Stimulated activated CD8-positive, alpha-beta memory T cell treated with anti-CD3 and anti-CD28 coated beads, Interleukin-7, amount 100 ng/mL, for 24 hours (primary cell): ENCODE data around the gene CEP295NL.
"Not testable (repeated sequence)": the region's sequence is repeated elsewhere in the genome, so short reads cannot be mapped to it uniquely, and the experiment has no call there.

Experiments
- DNase-seq: peaks from one replicate; pipeline ENCODE4 v3.0.0-alpha.2; 2020; ENCODE audit warnings: low read depth

The CEP295NL gene

DNA sequence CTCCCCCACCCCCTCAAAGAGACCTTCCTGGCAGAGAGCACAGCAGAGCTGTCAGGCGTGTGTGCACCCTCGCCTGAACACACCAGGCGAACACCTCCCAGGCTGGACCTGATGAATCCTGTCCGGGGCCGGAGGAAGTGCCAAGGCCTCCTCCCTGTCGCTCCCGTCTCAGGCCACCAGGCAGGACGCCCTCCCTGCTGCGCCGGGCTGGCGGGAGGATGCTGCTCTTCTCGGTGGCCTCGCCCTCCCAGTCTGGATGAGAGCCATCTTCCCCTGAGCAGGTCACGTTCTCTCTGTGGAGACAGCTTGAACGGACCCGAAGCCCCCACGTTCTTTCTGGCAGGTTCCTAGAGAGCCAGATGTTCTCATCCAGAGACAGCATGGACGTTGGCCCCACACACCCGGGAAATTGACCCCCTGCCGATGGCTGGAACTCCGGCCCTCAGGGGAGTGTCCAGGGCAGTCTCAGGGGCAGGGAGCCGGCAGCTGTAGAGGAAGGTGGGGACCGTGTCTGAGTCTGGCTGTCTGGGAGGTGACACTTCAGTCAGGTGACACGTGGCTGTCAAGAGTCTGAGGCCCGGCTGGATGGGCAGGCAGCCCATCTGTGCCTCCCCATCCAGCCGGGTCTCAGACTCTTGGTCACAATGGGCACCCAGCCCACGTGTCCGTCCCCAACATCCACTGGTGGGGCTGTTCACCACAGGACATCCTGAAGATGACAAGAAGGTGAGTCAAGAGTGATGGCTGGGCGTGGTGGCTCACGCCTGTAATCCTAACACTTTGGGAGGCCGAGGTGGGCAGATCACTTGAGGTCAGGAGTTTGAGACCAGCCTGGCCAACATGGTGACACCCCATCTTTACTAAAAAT is 27.1 kb upstream of the CEP295NL start:
- DNase-seq, result no peak

DNA sequence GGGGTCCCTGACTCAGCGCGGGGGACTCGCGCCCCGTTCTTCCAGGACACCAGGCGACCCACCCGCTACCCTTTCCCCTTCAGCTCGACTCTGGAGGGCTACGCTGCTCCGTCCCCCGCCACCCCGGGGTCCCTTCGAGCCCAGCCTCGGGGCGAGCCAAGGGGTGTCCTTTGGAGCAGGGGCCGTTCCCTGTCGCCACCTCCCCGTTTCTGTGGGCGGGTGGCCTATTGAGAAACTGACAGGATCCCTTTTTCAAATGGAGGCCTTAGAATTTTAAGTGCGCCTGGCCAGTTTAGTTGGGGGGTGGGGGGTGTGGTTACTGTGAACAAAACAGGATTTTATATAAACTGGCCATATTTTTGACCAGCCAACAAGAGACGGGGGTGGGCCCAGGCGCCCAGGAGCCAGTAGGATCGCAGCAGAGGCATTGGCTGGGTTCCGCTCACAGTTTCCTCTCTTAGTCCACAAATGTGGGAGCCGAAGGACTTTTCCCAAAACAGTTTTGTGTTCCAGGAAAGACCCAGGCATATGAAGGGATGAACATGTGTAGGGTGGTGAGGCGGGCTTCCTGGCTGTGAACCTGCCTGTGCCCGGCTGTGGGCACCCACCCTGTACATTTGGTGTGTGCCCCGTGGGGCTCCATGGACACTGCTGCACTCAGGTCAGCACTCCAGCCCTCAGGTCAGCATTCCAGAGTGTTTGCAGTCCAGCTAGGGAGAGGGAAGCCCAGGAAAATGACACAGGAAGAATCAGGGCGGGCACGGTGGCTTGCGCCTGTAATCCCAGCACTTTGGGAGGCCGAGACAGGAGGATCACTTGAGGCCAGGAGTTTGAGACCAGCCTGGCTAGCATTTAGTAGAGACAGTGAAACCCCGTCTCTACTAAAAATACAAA is 22.9 kb upstream of the CEP295NL start:
- no peak for DNase-seq

DNA sequence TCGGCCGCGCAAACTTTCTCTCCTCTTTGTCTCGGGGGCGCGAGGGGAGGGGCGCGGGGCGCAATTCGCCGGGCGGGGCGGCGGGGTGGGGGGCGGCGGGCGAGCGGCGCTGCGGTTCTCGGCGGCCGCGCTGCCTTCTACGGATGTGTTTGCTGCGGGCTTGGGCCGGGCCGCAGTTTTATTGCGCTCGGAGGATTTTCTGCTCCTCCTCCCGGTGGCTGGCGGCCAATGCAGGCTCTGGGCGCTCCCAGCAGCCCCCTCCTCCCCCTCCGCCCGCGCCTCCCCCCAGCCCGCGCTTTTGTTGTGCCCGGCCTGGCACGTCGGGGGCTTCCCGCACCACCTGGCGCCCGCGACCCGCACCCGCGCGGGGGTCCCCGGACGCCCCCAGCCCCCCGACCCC is 22.2 kb upstream of the CEP295NL start, which contains the start of gene TIMP2:
Gene TIMP2, minus strand, starts transcription at position 154 of the 400 bp plus-strand sequence. CDS start 299 bp downstream, outside the sequence.
- DNase-seq, result peak; percentile 26

DNA sequence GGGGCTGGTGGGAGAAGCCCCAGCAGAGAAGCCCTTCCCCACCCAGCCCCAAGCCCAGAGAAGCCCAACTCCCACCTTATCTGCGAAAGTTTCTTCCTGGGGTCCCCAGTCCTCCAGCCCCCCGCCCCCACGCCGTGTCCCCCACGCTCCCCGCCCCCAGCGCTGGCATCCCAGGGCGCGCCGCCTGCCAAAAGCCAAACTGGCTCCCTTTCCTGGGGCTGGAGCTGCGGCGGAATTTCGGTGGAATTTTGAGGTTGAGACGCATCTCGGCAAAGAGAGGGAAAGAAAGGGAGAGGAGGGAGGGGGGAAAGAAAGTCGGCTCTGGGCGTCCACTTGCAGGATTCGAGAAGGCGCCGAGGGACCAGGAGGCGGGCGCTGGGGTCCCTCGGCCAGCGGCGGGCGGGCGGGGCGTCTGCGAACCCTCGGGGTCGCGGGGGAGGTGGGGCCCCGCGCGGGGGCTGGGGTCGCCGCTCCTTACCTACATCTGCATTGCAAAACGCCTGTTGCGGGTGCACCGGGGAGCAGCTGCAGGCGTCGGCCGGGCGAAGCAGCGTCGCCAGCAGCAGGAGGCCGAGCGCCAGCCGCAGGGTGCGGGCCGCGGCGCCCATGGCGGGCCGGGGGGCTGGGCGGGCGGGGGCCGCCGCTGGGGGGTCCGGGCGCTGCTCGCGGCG is 21.6 kb upstream of the CEP295NL start:
- no peak for DNase-seq

DNA sequence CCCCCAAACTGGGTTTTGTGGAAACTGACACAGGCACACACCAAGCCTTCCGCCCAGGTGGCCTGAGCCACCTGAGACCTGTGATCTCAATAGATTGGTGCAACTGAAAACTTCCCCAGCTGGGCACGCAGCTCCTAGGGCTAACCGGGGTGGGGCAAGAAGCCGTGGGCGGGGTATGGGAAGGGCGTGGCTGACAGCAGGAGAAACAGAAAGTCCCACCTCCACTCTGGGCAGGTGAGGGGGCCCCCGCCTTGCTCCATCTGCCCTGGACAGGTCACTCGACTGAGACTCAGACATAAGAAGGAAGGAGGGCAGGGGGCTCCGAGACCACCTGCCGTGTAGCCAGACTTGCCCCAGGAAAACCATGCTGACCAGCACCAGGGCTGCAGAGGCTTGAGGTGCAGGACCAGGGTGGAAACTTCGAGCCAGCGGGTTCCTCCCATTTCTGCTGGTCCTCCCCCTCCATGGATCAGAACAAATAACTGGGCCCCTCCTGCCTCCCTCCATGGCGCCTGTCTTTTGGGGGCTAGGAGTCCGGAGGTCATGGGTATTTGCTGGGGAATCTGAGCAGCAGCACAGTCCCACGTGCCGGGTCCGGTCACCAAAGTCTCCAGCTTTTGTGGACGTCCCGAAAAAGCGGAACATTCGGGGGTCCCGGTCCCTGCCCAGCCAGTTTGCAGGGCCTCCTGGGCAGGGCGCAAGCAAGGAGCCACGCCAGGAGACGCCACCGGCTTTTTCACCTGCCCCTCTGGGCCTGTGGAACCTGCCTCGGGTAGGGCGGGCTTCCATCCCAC is 20.9 kb upstream of the CEP295NL start:
- DNase-seq, result peak; percentile 8

DNA sequence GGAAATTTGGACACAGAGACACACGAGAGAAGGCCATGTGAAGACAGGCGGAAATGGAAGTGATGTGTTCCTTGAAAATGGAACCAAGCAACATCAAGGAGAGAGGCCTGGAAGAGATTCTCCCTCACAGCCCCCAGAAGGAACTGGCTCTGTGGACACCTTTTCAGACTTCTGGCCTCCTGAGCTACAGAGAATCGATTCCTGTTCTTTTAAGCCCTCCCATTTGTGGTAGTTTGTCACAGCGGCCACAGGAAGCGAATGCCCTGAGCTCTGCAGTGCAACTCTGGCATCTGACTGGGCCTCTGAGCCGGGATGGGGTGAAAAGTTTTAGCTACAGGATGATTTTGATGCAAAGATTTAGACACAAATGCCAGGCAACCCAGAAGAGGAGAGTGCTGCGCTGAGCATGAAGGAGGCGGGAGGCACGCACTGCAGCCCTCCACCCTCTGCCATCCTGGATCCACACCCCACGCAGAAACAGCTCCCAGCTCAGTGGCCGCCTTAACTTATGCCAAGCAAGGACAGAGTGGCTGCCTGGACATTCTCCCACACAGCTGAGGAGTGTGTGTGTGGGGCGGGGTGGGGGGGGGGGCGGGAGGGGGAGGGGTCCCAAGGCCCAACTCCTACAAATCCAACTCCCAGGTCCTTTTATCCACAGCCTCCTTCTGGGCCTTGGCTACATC is 20.0 kb upstream of the CEP295NL start:
- DNase-seq, result no peak

DNA sequence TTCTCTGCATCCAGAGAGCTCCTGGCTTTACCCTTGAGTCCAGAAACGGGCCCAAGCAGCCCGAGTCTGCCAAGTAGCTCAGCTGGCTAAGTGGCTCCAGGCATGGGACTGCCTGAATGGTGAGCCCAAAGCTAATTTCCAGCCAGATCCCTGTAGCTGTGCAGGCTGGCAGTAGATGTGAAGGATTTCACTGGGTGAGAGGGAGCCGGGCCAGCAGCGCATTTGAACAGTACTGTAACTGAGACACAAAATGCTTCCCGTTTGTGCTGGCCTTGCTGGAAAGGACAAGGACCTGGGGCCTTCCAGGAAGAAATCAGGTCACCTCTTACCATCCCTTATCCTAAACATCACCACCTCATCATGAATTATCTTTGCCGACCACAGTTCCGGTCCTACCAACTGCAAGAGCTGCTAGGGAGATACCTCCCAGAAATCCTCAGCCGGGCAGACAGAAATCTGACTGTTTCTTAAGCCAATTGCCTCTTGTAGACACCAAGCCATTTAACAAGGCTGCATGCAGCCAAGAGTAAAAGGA is 18.5 kb upstream of the CEP295NL start:
- DNase-seq, result no peak

DNA sequence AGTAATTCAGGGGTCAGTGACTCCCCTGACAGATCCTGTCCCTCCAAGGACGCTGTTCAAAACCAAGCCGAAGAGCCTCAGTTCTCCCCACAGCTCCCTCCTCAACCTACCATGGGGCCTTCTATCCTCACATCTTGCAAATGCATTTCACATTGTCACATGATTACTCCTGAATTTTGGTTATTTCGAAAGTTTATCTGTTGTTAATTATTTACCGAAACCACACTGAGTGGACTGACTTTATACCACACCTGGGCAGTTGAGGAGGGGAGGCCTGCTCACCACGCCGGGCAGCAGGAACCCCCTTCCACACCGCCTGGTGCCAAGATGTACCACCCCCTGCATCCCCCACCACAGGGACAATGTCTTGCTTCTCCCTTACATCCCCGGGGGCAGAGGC is 17.5 kb upstream of the CEP295NL start:
- DNase-seq, result no peak

DNA sequence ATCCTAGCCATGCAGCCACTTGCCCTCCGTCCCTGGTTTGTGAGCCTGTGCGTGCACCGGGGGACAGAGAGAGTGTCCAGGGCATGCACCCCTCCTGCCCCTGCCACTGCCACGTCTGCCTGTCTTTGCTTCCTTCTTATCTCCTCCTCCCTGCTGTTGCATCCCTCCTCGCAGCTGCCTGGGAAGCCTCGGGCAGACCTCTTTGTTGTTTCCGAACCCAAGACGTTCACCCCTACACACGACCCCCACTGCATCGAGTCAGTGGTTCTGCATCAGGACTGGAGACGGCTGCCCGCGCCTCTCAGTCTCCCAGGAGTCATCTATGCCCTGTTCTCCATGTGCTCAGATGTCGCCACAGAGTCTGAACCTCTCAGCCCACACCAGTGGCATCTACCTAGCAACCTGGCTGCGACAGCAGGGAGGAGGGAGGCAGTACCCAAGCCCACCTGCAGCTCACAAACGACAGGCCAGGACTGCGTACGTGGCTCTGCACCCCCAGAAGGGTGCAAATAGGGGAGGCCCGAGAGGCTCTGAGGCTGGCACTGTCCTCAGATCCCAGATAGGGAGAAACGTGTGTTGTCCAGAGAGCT is 17.0 kb upstream of the CEP295NL start:
- DNase-seq, result no peak

DNA sequence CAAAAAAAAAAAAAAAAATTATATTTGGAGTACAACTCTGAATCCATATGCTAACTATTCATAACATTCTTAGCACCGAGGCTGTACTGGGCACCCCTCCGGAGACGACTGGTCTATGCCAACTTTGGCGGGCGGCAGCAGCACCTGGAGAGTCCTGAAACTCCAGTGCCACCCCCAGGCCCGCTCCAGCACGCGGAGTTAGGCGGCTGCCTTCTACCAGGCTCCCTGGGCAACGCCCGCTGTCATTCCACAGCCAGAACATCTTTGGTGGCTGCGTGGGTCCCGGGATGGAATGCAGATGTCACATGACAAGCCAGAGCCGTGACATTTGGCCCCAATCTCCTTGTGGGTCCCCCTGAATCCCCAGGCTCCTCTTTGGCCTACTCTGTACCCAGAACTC is 16.0 kb upstream of the CEP295NL start:
- no peak for DNase-seq

DNA sequence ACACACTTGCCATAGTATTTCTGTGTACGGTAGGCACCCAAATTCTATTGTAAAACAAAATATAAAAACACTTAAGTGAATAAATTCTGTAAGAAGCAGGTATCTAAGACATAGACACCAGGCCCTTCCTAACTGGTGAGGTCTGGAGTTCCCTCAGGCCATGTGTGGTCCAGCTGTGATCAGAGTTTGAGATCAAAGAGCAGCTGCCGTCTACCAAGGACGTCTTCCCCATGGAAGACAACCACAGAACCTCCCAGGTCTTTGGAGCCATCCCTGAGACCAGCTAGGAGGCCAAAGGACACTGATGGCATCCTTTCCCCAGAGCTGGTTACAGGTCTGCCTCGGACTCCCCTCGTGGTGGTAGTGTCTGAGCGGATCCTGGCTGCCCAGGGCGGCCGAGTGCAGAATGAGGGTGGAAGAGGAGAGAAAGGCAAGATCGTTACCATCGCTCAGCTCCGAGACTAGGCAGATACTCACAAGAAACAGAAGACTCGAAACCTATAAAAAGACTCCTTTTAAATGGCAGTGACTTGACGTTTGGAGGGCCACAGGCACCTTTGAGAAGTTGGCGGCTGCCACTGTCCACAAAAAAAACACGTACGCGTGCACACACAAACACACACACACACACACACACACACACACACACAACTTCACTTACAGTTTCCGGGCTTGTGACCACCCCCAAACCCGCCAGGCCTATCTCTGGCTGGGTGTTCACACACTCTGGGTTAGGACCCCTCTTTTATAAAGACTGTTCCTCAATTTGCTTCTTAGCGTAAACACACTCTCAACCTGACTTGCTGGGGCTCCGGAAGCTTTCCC is 14.7 kb upstream of the CEP295NL start:
- no peak for DNase-seq

DNA sequence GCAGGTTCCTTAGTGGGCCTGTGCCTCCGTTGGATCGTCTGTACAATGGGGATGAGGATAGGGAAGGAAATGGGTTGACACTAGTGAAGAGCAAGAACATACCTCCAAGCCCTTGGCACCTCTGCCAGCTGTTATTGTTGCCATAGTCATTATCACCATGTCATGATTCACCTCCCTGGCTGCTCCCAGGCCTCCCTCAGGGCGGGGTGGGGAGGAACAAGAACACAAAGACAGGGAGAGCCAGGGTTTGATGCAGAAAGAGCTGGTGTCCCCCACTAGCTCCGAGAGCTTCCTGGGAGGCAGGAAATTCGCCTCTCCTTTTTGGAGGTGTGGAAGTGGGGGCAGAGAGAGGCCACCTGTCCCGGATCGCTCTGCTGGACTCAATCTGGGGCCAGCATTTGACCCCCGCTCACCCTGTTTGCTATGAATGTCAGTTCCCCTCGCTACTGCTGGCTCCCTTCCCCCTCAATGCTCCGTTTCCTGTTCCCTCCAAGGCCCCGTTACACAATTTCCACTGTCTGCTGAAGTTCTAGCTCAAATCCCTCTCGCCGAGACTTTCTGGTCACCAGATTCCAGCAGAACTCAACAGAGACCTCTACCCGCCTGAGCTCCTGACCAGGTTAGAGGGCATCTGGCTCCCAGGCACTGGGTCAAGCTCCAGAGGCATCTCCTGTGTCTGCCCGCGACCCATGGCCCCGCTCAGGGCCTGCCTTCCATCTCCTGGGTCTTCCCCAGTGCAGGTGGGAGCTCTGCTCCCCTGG is 13.1 kb upstream of the CEP295NL start:
- no peak for DNase-seq

DNA sequence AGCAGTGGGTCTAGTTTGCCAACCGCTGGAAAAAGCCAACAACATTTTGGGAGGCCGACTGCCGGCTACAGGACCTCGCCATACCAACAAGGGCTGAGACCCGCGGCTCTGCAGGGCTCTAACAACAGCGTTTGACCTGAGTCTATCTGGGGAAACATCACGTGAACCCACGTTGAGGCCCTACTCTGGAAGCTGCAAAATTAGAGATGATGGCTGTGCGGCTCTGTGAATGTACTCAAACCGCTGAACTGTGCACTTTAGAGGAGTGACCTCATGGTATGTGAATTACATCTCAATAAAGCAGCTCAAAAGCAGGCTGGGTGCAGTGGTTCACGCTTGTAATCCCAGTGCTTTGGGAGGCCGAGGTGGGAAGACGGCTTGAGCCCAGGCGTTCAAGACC is 10.1 kb upstream of the CEP295NL start:
- DNase-seq, result no peak

DNA sequence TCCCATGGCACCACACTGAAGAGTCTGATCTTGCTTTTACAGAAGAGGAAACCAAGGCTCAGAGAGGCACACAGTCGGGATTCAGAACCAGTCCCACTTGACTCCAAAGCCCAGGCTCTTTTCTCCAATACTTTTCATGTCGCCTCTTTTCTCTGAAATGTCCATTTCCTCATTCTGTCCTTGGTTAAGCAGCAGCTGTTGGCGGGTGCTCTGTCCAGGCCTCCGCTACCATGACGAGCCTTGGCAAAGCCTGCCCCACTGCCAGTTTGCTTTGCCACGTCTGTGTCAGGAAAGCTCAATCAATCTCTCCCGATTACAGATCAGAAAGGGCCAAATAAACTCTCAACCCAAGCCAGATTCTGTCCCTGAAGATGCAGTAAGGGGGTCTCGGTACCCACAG is 9.1 kb upstream of the CEP295NL start:
- DNase-seq, result no peak

DNA sequence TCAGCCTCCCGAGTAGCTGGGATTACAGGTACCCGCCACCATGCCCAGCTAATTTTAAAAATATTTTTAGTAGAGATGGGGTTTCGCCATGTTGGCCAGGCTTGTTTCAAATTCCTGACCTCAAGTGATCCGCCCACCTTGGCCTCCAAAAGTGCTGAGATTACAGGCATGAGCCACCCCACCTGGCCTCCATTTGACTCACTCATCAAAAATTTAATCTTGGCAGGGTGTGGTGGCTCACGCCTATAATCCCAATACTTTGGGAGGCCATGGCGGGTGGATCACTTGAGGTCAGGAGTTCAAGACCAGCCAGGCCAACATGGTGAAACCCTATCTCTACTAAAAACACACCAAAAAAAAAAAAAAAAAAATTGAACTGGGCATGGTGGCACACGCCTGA is 8.5 kb upstream of the CEP295NL start:
- not testable (repeated sequence) for DNase-seq

DNA sequence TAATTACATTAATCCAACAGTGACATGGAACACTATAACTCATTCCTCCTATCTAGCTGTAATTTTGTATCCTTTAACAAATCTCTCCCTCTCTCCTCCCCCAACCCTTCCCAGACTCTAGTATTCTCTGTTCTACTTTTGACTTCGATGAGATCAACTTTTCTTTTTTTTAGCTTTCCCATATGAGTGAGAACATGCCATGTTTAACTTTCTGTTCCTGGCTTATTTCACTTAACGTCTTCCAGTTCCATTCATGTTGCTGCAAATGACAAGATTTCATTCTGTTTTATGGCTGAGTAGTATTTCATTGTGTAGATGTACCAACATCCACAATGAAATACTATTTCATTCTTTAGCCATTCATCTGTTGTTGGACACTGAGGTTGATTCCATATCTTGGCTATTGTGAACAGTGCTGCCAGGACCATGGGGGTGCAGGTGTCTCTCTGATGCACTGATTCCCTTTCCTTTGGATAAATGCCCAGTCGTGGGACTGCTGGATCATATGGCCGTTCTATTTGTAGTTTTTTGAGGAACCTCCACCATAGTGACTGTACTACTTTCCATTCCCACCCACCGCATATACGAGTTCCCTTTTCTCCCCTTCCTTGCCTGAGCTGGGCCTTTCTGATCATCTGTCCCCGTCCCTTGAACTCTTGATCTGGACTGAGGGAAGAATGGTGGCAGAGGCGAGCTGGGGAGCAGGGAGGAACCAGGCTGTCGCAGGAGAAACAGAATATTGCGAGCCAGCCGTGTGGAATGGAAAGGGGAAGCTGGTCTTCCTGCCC is 7.7 kb upstream of the CEP295NL start:
- no peak for DNase-seq

DNA sequence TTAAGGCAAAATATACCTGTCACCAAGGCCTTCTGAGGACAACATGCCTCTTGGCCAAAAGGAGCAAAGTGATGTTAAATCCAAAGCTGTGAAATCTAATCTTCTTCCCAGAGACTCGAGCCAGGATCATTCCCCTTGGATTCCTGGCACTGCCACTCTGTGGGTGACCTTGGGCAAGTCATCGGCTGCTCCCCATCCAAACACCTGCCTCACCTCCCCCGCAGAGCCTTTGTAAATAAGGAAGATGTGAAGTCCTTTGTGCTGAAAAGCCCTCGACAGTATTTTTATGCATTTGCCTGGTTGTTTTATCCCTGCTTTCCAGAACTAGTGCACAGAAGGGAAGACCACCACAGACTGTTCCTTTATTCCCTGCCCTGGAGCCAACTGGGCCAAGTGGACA is 5.4 kb upstream of the CEP295NL start:
- DNase-seq, result no peak

DNA sequence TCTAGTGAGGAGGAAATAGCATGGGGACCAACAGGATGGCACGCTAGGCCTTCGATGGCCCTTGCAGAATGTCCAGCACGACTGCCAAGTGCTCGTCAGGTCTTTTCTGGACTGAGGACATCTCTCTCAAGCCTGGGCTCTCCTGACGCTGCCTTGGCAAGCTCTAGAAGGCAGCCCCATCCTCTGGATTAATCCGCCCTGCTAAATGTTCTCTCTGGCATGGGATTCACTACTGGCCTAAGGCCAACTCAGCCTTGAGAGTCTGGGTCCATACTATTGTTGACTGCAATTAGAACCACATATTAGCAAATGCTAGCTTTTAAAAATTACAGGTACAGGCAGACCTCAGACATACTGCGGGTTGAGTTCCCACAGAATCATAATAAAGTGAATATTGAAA is 2.5 kb upstream of the CEP295NL start:
- no peak for DNase-seq
